ENCODE results near the gene UBXN7.

DNA sequence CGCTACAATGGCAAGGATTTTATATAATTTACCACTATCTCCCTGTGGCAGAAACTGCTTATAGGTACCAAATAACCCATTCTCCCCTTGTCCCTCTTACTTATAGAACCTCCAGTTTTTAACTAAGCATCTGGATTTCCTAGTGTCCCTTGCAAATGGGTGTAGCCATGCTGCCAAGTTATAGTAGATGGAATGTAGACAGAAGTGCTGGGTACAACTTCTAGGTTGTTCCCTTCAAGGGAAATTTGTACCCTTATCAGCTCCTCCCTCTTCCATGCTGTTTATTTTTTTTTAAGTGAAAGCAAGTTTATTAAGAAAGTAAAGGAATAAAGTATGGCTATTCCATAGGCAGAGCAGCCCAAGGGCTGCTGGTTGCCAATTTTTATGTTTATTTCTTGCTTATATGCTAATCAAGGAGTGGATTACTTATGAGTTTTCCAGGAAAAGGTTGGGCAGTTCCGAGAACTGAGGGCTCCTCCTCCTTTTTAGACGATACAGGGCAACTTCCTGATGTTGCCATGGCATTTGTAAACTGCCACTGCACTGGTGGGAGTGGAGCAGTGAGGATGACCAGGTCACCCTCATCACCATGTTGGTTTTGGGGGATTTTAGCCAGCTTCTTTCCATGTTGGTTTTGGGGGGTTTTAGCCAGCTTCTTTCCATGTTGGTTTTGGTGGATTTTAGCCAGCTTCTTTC lies 53.9 kb downstream of the UBXN7 start:
- no peak for TF ChIP-seq POLR2AphosphoS5 (IDR thresholded peaks at IDR 0.05; ENCODE audit: low read depth, low read length)
- TF ChIP-seq, protein P1, sequence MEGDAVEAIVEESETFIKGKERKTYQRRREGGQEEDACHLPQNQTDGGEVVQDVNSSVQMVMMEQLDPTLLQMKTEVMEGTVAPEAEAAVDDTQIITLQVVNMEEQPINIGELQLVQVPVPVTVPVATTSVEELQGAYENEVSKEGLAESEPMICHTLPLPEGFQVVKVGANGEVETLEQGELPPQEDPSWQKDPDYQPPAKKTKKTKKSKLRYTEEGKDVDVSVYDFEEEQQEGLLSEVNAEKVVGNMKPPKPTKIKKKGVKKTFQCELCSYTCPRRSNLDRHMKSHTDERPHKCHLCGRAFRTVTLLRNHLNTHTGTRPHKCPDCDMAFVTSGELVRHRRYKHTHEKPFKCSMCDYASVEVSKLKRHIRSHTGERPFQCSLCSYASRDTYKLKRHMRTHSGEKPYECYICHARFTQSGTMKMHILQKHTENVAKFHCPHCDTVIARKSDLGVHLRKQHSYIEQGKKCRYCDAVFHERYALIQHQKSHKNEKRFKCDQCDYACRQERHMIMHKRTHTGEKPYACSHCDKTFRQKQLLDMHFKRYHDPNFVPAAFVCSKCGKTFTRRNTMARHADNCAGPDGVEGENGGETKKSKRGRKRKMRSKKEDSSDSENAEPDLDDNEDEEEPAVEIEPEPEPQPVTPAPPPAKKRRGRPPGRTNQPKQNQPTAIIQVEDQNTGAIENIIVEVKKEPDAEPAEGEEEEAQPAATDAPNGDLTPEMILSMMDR (IDR thresholded peaks at IDR 0.05), result no peak

Measured in SK-N-SH (cell line).